ENCODE data around the gene USH1G. TPM values are rescaled to one million over a fixed set of nuclear protein-coding genes. Genes with fewer than 3 reads are reported as not detected.

The USH1G gene
- total and polyA plus RNA-seq, 8 donors = 0.06 to 0.13 (median 0.12) TPM; not detected in 3

GRCh38 chr17:74959826-74960515 lies 36.9 kb upstream of the USH1G start:
- H3K4me1 ChIP-seq = peaks cover 0 to 13% of the 10 kb centered on the region in 2 donors
- H3K9me3 ChIP-seq = peaks cover 0 to 6% of the 10 kb centered on the region in 2 donors
- H3K4me3 ChIP-seq = no peak overlapping the region
- intact Hi-C loops (cut with DNase I) = no loop called here
- no peak overlapping the region for H3K27ac ChIP-seq
- peak in 1 of 4 donors; percentile 72 for DNase-seq
- TF ChIP-seq CTCF (IDR thresholded peaks at IDR 0.05) = no peak
- ATAC-seq = peak; percentile 31
- H3K27me3 ChIP-seq = no peaks in the 10 kb centered on the region
- H3K36me3 ChIP-seq = peaks cover 0 to 14% of the 10 kb centered on the region in 2 donors

- Histone ChIP-seq H3K27ac (no peak overlapping the region), H3K36me3 (peaks cover 0 to 24% of the 10 kb centered on the region in 2 donors), H3K9me3 (peaks cover 0 to 6% of the 10 kb centered on the region in 2 donors), H3K4me3 (no peak overlapping the region), H3K4me1 (peaks cover 0 to 13% of the 10 kb centered on the region in 2 donors), H3K27me3 (no peaks in the 10 kb centered on the region)
- DNase-seq (peak in 3 of 4 donors; percentile 56 to 94 (median 68)), ATAC-seq (peak; percentile 54)
- peak; percentile 93 to 98 for TF ChIP-seq CTCF (IDR thresholded peaks at IDR 0.05)
- intact Hi-C loops (cut with DNase I) = no loop called here
These were observed 35.1 kb upstream of the USH1G start for GRCh38 chr17:74957935-74958740.

GRCh38 chr17:74956093-74956492 lies 33.0 kb upstream of the USH1G start:
- TF ChIP-seq CTCF (IDR thresholded peaks at IDR 0.05) = no peak
- intact Hi-C loops (cut with DNase I) = no loop called here
- H3K9me3 ChIP-seq = peaks cover 0 to 6% of the 10 kb centered on the region in 2 donors
- DNase-seq (no peak), ATAC-seq (no peak)
- H3K27ac ChIP-seq = no peak overlapping the region
- H3K36me3 ChIP-seq = peaks cover 0 to 34% of the 10 kb centered on the region in 2 donors
- peaks cover 0 to 5% of the 10 kb centered on the region in 2 donors for H3K4me1 ChIP-seq
- H3K27me3 ChIP-seq = no peaks in the 10 kb centered on the region
- no peak overlapping the region for H3K4me3 ChIP-seq

- Histone ChIP-seq H3K36me3 (peaks cover 0 to 29% of the 10 kb centered on the region in 2 donors), H3K27me3 (no peaks in the 10 kb centered on the region), H3K27ac (no peak overlapping the region), H3K9me3 (peaks cover 0 to 6% of the 10 kb centered on the region in 2 donors), H3K4me1 (no peaks in the 10 kb centered on the region), H3K4me3 (no peak overlapping the region)
- intact Hi-C loops (cut with DNase I) = no loop called here
- no peak for ATAC-seq
- DNase-seq = no peak
- TF ChIP-seq CTCF (IDR thresholded peaks at IDR 0.05) = no peak
These were observed 31.8 kb upstream of the USH1G start for GRCh38 chr17:74954665-74955421.

Data from left lung (tissue), 10 donors.